HUES6 (cell line): ENCODE data around the gene TCTN3.
"Not testable (repeated sequence)": the region's sequence is repeated elsewhere in the genome, so short reads cannot be mapped to it uniquely, and the experiment has no call there.

ENCODE experiments used
- H3K27ac ChIP-seq: 2 replicates; pipeline ENCODE4 v1.7.0; 2013; ENCODE audit warnings: low read depth, mild to moderate bottlenecking, low read length, inconsistent platforms
- H3K27me3 ChIP-seq: 2 replicates; pipeline ENCODE4 v1.6.1; 2013; ENCODE audit warnings: low read length; ENCODE audit not compliant: control insufficient read depth, insufficient read depth
- H3K36me3 ChIP-seq: 2 replicates; pipeline ENCODE4 v1.6.1; 2013; ENCODE audit warnings: low read length; ENCODE audit not compliant: control insufficient read depth, insufficient read depth
- H3K4me1 ChIP-seq: 2 replicates; pipeline ENCODE4 v1.6.1; 2013; ENCODE audit warnings: low read length; ENCODE audit not compliant: control insufficient read depth, insufficient read depth
- H3K4me3 ChIP-seq: 2 replicates; pipeline ENCODE4 v1.5.1; 2013; ENCODE audit warnings: low read depth, low read length
- H3K9ac ChIP-seq: one replicate; pipeline ENCODE4 v1.6.1; 2013; ENCODE audit warnings: mild to moderate bottlenecking, low read length
- H3K9me3 ChIP-seq: 2 replicates; pipeline ENCODE4 v1.6.1; 2013; ENCODE audit warnings: low read depth, low read length; ENCODE audit not compliant: control insufficient read depth, insufficient read depth

The TCTN3 gene

GRCh38 chr10:95628786-95629185 is 64.9 kb downstream of the TCTN3 start:
- H3K9me3 ChIP-seq = no peaks in the 10 kb centered on the region
- H3K27me3 ChIP-seq = no peaks in the 10 kb centered on the region
- H3K36me3 ChIP-seq = peaks cover 95% of the 10 kb centered on the region
- no peak overlapping the region for H3K27ac ChIP-seq
- no peak overlapping the region for H3K9ac ChIP-seq
- H3K4me1 ChIP-seq = no peaks in the 10 kb centered on the region
- no peak overlapping the region for H3K4me3 ChIP-seq

DNA sequence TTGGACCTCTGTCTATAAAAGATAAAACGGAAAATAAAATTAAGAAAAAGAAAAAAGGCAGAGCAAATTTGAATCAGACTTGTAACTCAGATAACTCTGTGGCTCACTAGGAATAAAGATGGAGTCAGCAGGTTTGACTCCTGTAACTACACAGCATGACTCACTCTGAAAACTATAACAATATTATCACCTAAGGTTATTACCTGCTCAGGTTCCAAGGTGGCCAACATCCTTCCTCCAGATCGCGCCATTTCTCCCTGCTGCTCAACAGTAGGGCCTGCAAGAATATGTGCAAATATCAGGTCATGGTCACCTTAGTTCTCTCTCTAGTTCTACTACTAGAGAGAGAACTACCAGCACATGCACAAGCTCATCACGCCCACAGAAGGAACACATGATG is 67.2 kb downstream of the TCTN3 start:
- Histone ChIP-seq H3K27ac (no peak overlapping the region), H3K27me3 (no peaks in the 10 kb centered on the region), H3K36me3 (peaks cover 78% of the 10 kb centered on the region), H3K9me3 (no peaks in the 10 kb centered on the region), H3K4me1 (no peaks in the 10 kb centered on the region), H3K9ac (no peak overlapping the region), H3K4me3 (no peak overlapping the region)

GRCh38 chr10:95620415-95620814 is 73.3 kb downstream of the TCTN3 start:
- not testable (repeated sequence) for H3K9me3 ChIP-seq, H3K9ac ChIP-seq, H3K27ac ChIP-seq, H3K4me3 ChIP-seq, H3K27me3 ChIP-seq, H3K4me1 ChIP-seq
- H3K36me3 ChIP-seq = peaks cover 65% of the 10 kb centered on the region

- peaks cover 71% of the 10 kb centered on the region for H3K36me3 ChIP-seq
- no peak overlapping the region for H3K4me3 ChIP-seq
- H3K4me1 ChIP-seq = no peaks in the 10 kb centered on the region
- H3K9ac ChIP-seq = no peak overlapping the region
- H3K27ac ChIP-seq = no peak overlapping the region
- H3K27me3 ChIP-seq = no peaks in the 10 kb centered on the region
- H3K9me3 ChIP-seq = no peaks in the 10 kb centered on the region
Observed at GRCh38 chr10:95618101-95618500, 75.6 kb downstream of the TCTN3 start.

DNA sequence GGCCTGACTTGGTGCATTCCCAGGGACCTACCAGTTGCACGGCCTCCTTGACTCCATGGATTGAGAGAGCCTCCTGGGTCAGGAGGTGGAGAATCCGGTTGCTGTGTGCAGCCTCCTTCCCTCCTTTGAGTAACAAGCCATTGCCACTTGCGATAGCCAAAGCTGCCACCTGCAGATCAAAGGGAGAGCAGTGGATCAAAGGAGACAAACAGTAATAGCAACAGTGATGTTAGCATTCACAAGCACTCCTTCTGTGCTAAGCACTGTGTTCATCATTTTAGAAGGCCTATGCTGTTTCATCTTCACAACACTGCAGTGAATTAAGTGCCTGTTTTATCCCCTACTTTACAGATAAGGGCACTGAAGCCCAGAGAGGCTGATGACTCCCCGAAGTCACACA is 77.3 kb downstream of the TCTN3 start:
- H3K4me1 ChIP-seq = no peaks in the 10 kb centered on the region
- H3K9ac ChIP-seq = no peak overlapping the region
- no peak overlapping the region for H3K4me3 ChIP-seq
- no peak overlapping the region for H3K27ac ChIP-seq
- no peaks in the 10 kb centered on the region for H3K27me3 ChIP-seq
- H3K9me3 ChIP-seq = no peaks in the 10 kb centered on the region
- H3K36me3 ChIP-seq = peaks cover 82% of the 10 kb centered on the region
